Epithelial cell of prostate (primary cell): ENCODE measurements around the gene SPDYE6.
"Not testable (repeated sequence)": the region's sequence is repeated elsewhere in the genome, so short reads cannot be mapped to it uniquely, and the experiment has no call there.

Experiments used
- DNase-seq: peaks from one replicate; pipeline ENCODE4 v3.0.0-alpha.2; 2011; ENCODE audit warnings: low read depth, low spot score
- H3K27ac ChIP-seq: fragments of 450-650 bp; 2 replicates; pipeline ENCODE4 v1.5.1; 2017; ENCODE audit warnings: mild to moderate bottlenecking

SPDYE6 gene

DNA sequence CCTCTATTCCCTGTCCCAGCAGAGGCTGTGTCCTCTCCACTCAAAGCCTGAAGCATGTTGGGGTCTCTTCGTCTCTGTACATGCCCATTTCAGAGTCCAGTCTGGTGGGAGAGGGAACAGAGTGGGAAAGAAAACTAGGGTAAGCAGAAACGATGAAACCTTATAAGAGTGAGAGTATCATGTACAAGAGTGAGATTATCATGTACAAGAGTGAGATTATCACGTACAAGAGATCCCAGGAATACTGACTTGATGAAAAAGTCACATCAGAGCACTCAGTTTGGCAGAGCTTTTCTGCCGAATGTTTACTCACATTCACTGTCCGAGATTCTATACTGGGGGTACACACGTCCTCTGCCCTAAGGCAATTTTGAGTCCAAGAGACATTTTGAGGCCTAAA, at the start of gene SPDYE6:
Gene SPDYE6, minus strand, starts transcription at position 101 of the 400 bp plus-strand sequence. CDS start 421 bp downstream, outside the sequence.
- DNase-seq, result not testable (repeated sequence)

DNA sequence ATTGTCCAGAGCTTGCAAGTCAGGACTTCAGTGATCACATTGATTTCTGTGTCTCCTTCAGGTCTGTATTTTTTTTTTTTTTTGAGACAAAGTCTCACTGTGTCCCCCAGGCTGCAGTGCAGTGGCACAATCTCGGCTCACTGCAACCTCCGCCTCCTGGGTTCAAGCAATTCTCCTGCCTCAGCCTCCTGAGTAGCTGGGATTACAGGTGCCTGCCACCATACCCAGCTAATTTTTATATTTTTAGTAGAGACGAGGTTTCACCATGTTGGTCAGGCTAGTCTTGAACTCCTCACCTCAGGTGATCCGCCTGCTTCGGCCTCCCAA, 48.6 kb upstream of the SPDYE6 start:
- not testable (repeated sequence) for DNase-seq, H3K27ac ChIP-seq

More for the DNA sequence above, at the start of gene SPDYE6:
- H3K27ac ChIP-seq, result not testable (repeated sequence)

- H3K27ac ChIP-seq, result no peak overlapping the region
- DNase-seq, result peak; percentile 12
Observed at GRCh38 chr7:102404005-102404861, 48.0 kb upstream of the SPDYE6 start.

DNA sequence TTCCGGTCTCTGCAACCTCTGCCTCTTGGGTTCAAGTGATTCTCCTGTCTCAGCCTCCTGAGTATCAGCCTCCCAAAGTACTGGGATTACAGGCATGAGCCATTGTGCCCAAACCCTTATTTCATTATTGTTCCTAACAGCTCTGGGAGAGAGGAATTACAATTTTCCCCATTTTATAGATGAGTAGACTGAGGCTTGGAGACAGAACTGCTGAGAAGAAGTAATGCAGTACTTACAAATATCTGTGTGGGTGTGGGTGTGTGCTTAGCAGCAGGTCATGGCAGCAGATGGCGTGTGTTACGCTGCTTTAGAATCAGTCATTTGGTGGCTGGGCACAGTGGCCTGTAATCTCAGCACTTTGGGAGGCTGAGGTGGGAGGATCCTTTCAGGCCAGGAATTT, 47.3 kb upstream of the SPDYE6 start:
- no peak overlapping the region for H3K27ac ChIP-seq
- no peak for DNase-seq

GRCh38 chr7:102400360-102400759, 44.1 kb upstream of the SPDYE6 start:
- H3K27ac ChIP-seq, result no peak overlapping the region
- DNase-seq, result no peak

- no peak overlapping the region for H3K27ac ChIP-seq
- DNase-seq, result no peak
Observed at GRCh38 chr7:102398543-102398942, 42.3 kb upstream of the SPDYE6 start.

DNA sequence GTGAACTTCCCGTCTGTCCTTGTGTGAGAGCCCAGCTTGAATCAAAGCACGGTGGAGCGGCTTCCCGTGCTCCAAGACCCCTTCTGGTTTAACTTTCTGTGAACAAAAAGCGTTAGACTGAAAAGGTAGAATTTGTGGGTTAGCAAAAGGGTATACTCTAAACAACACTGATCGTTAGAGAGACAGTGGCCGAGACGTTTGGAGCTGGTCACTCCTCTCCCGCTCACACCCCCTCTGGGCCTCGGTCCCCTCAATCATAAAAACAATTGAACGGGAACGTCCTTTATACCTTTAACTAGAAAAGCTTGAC, 40.4 kb upstream of the SPDYE6 start:
- peak overlapping the region; percentile 78 for H3K27ac ChIP-seq
- DNase-seq, result no peak

- H3K27ac ChIP-seq, result peak within 1 kb of the TSS; percentile 78
- DNase-seq, result peak; percentile 66
Observed at GRCh38 chr7:102395873-102396709, 39.8 kb upstream of the SPDYE6 start, which contains the start of gene PRKRIP1. Gene PRKRIP1, plus strand, starts transcription at chr7:102396363. Its CDS starts 49 bp downstream, at chr7:102396412.

DNA sequence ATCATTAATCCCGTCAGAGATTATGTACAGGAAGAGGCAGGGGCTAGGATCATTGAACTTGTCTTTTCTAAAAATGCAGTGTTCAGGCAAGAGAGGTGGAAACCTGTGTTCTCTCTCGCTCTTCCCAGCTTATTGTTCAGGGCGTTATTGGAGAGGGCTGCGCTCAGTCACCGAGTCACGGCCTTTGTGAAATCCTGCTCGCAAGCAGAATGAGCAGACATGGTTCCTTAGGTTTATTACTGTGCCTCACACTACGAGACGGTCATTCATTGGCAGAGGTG, 39.3 kb upstream of the SPDYE6 start:
- no peak for DNase-seq

DNA sequence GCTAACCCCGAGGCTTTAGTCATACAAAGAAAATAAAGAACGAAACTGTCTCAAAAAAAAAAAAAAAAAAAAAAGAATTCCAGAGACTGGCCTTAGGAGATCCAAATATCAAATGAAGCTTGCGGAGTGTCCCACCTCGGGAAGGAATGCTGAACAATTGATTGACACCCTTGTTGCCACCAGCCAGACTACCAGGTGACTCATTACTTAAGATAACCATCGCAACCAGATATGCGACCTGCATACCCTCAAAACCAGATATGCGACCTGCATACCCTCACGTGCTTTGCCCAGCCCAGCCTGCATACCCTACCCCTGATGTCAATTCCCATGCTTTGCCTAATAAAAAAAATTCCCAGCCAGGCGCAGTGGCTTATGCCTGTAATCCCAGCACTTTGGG, 37.2 kb upstream of the SPDYE6 start:
- H3K27ac ChIP-seq, result no peak overlapping the region
- no peak for DNase-seq

More for the DNA sequence above, 39.3 kb upstream of the SPDYE6 start:
- H3K27ac ChIP-seq, result peak overlapping the region; percentile 78

- DNase-seq, result no peak
- H3K27ac ChIP-seq, result no peak overlapping the region
Observed at GRCh38 chr7:102392330-102392729, 36.1 kb upstream of the SPDYE6 start.

GRCh38 chr7:102390697-102391484, 34.6 kb upstream of the SPDYE6 start:
- no peak for DNase-seq
- H3K27ac ChIP-seq, result no peak overlapping the region

DNA sequence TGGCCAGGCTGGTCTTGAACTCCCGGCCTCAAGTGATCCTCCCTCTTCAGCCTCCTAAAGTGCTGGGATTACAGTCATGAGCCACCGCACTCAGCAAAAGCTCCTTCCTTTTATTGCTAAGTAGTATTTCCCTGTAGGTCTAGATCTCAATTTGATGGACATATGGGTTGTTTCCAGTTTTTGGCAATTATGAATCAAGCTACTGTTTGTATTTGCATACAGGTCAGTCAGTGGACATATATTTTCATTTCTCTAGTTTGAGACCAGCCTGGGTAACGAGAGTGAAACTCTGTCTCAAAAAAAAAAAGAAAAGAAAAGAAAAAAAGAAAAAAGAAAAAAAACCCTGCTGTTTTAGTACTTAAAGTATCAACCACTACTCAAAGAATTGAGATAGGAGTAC, 33.6 kb upstream of the SPDYE6 start:
- H3K27ac ChIP-seq, result no peak overlapping the region
- no peak for DNase-seq

- no peak overlapping the region for H3K27ac ChIP-seq
- DNase-seq, result no peak
Observed at GRCh38 chr7:102387064-102387463, 30.8 kb upstream of the SPDYE6 start.

GRCh38 chr7:102381696-102382425, 25.6 kb upstream of the SPDYE6 start:
- H3K27ac ChIP-seq, DNase-seq: not testable (repeated sequence)

DNA sequence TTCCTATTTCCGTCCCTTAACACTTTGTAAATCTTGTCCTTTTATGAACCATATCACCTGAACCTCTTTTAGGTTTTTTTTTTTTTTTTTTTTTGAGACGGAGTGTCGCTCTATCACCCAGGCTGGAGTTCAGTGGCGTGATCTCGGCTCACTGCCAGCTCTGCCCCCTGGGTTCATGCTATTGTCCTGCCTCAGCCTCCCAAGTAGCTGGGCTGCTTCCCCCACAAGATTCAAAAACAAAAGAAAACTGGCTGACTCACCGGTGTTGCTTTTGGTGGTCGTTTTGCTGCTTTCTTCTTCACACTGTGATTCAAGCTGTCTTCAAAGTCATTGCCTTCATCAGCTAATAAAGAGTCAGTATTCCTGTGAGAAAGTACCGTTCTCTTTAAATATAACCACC, 24.6 kb upstream of the SPDYE6 start:
- H3K27ac ChIP-seq, DNase-seq: not testable (repeated sequence)

GRCh38 chr7:102376964-102377466, 20.8 kb upstream of the SPDYE6 start:
- H3K27ac ChIP-seq, result no peak overlapping the region
- DNase-seq, result no peak

DNA sequence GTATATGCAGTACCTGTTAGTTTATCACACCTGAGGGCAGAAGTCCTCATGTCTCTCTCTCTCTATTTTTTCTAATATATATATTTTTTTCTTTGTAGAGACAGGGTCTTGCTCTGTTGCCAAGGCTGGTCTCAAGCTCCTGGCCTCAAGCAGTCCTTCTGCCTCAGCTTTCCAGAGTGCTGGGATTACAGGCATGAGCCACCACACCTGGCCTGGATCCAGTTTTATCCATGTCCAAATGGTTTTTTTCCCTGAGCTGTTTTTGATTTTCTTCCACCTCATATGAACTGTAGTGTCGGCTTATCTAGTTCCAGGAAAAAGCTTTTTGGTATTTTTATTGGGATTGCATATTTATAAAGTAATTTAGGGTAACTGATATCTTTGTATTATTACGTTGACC, 16.6 kb upstream of the SPDYE6 start:
- not testable (repeated sequence) for DNase-seq, H3K27ac ChIP-seq

GRCh38 chr7:102370038-102370437, 13.8 kb upstream of the SPDYE6 start:
- H3K27ac ChIP-seq, DNase-seq: not testable (repeated sequence)

DNA sequence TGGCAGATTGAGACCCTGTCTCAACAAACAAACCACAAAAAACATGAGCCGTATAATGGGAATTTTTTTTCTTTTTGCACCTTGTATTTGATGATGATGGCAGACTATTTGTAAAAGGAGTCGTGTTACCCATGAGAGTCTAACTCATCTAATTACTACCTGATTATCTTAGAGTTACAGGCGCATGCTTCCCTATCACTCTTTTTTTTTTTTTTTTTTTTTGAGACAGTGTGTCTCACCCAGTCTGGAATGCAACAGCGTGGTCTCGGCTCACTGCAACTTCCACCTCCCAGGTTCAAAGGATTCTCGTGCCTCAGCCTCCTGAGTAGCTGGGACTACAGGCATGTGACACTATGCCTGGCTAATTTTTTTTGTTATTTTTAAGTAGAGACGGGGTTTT, 9.1 kb upstream of the SPDYE6 start:
- not testable (repeated sequence) for DNase-seq, H3K27ac ChIP-seq
